Activated CD4-positive, alpha-beta T cell treated with anti-CD3 and anti-CD28 coated beads for 36 hours (primary cell): Measurements from ENCODE around the gene DGKB. TPM values are rescaled to one million over a fixed set of nuclear protein-coding genes. Genes with fewer than 3 reads are reported as not detected.

Source experiments
- ATAC-seq: fragments of 200-7000 bp; cut with Tn5 transposase; one replicate; pipeline ENCODE4 v1.10.0; 2021; ENCODE audit warnings: mild to moderate bottlenecking, moderate library complexity
- CTCF ChIA-PET: fragments of 350-600 bp; sonication (Branson Sonifier 250); formaldehyde crosslinking; loops from one replicate; lab custom pipeline; 2021; ENCODE audit warnings: antibody characterized with exemption; lab: Charles Lee
- POLR2A ChIA-PET: fragments of 350-600 bp; sonication (Branson Sonifier 250); formaldehyde crosslinking; loops from one replicate; lab custom pipeline; 2021; ENCODE audit warnings: antibody characterized with exemption, inconsistent platforms; lab: Charles Lee
- DNase-seq: peaks from one replicate; pipeline ENCODE4 v3.0.0-alpha.2; 2020
- H3K27ac Mint-ChIP-seq: one replicate; pipeline ENCODE4 v1.8.0; 2021; ENCODE audit warnings: mixed read lengths
- H3K27me3 Mint-ChIP-seq: one replicate; pipeline ENCODE4 v1.8.0; 2021; ENCODE audit warnings: mixed read lengths
- H3K36me3 Mint-ChIP-seq: one replicate; pipeline ENCODE4 v1.8.0; 2021; ENCODE audit warnings: low read depth, mixed read lengths
- H3K4me1 Mint-ChIP-seq: one replicate; pipeline ENCODE4 v1.8.0; 2021; ENCODE audit warnings: mixed read lengths
- H3K4me3 Mint-ChIP-seq: one replicate; pipeline ENCODE4 v1.8.0; 2021; ENCODE audit warnings: mild to moderate bottlenecking, moderate library complexity, mixed read lengths
- H3K9me3 Mint-ChIP-seq: one replicate; pipeline ENCODE4 v1.8.0; 2021; ENCODE audit warnings: low read depth, mixed read lengths
- intact Hi-C, 2 experiments: fragments of 100-400 bp; cut with DNase I in 1 of 2; cut with micrococcal nuclease in 1 of 2; formaldehyde crosslinking; loops; one replicate each; pipeline versions ENCODE4 v1.14.2 to v1.15.1; 2022 to 2024; cut with DNase I, micrococcal nuclease
- total RNA-seq, 2 experiments: library from RNA; stranded (reverse); gene quantifications; one replicate each; pipeline ENCODE4 v1.2.3, GENCODE V29; 2021

The DGKB gene
- total RNA-seq: not detected

DNA sequence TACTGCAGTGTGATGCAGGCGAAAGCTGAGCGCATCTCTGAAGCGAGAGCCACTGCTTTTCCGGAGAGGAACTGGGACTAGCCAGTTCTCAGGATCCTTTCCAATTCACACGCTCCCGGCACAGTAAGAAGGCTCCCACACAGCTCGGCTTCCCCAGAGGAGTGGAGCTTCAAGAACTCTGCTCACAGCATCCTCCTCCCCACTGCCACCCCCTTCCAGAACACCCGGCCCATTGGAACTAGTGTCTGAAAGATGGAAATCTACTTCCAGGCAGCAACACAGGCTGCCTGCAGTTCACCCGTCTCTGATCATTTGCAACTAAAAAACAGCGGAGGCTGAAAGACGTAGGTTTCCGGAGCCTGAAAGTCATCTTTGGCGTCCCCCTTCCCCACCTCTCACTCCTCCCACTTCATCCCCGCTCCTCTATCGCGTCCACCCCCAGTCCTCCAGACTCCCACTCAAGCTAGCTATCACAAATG, at the start of gene DGKB:
Gene DGKB (minus strand): TSS at position 163 of the 479 bp plus-strand sequence.
- no peaks in the 10 kb centered on the region for H3K4me1 Mint-ChIP-seq
- no peaks in the 10 kb centered on the region for H3K27me3 Mint-ChIP-seq
- H3K27ac Mint-ChIP-seq: no peak within 1 kb of the TSS
- ChIA-PET CTCF (interaction anchor here (1.1 kb wide), 1 partner anchor 16 kb away, joined by 3 read pairs; no protein-coding TSS in a partner anchor), POLR2A (no interaction called here)
- no peak for DNase-seq
- intact Hi-C loops: no loop called here
- H3K36me3 Mint-ChIP-seq: no peaks in the 10 kb centered on the region
- peaks cover 2% of the 10 kb centered on the region for H3K9me3 Mint-ChIP-seq
- no peak for ATAC-seq
- H3K4me3 Mint-ChIP-seq: no peak within 1 kb of the TSS

DNA sequence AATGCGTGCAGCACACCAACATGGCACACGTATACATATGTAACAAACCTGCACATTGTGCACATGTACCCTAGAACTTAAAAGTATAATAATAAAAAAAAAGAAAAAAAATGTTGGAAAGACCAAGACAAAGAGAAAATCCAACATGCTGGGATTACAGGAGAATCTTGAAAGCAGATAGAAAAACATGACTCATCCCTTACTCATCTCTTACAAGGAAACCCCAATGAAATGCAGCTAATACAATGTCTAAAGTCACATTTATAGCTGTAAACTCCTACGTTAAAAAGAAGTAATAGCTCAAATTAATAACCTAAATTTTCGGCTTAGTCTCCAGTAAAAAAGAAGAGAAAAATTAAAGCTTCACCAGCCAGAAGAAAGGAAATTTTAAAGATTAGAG, 47.5 kb upstream of the DGKB start:
- DNase-seq: no peak
- no peak overlapping the region for H3K4me3 Mint-ChIP-seq
- H3K27me3 Mint-ChIP-seq: no peaks in the 10 kb centered on the region
- no peak for ATAC-seq
- ChIA-PET POLR2A (no interaction called here), CTCF (no interaction called here)
- H3K4me1 Mint-ChIP-seq: no peaks in the 10 kb centered on the region
- intact Hi-C loops: no loop called here
- peaks cover 2% of the 10 kb centered on the region for H3K9me3 Mint-ChIP-seq
- no peaks in the 10 kb centered on the region for H3K36me3 Mint-ChIP-seq
- H3K27ac Mint-ChIP-seq: no peak overlapping the region

GRCh38 chr7:14938181-14938580, 35.6 kb upstream of the DGKB start:
- Mint-ChIP-seq H3K27ac (no peak overlapping the region), H3K4me3 (no peak overlapping the region), H3K4me1 (no peaks in the 10 kb centered on the region), H3K27me3 (no peaks in the 10 kb centered on the region), H3K36me3 (no peaks in the 10 kb centered on the region), H3K9me3 (peaks cover 2% of the 10 kb centered on the region)
- ChIA-PET POLR2A (no interaction called here), CTCF (no interaction called here)
- intact Hi-C loops: no loop called here
- ATAC-seq (no peak), DNase-seq (no peak)

DNA sequence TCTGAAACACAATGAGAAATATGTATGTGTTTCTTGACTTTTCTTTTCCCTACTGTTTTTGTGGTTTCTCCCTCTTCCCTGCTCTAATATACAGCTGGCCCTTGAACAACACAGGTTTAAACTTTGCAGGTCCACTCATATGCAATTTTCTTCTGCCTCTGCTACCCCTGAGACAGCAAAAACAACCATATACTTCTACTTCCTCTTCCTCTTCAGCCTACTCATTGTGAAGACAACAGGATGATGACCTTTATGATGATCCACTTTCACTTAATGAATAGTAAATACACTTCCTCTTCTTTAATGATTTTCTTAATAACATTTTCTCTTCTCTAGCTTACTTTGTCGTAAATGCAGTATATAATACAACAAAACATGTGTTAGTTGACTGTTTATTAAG, 35.0 kb upstream of the DGKB start:
- no peak for DNase-seq
- no peaks in the 10 kb centered on the region for H3K4me1 Mint-ChIP-seq
- intact Hi-C loops: no loop called here
- ChIA-PET CTCF (no interaction called here), POLR2A (no interaction called here)
- H3K27ac Mint-ChIP-seq: no peak overlapping the region
- peaks cover 2% of the 10 kb centered on the region for H3K9me3 Mint-ChIP-seq
- no peaks in the 10 kb centered on the region for H3K36me3 Mint-ChIP-seq
- no peak for ATAC-seq
- H3K4me3 Mint-ChIP-seq: no peak overlapping the region
- H3K27me3 Mint-ChIP-seq: no peaks in the 10 kb centered on the region

DNA sequence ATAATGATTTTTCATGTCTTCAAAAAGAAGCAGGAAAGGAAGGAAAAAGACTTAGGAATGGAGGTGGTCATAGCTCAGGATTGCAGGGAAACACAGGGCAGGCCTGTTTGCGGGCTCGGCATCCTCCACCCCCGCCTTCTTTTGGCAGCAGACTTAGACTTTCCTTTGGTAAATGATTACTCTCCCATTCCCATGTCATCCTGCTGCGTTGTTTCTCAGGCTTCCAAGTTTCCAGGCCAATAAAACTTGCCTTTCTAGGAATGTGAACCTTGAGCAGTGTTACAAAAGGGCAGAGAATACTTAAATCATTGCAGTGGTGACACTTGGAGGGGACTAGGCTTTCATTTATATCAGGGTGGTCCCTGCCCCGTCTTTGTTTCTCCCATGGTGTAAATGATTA, 34.0 kb upstream of the DGKB start:
- POLR2A ChIA-PET: no interaction called here
- intact Hi-C loops: no loop called here

GRCh38 chr7:14934839-14935238, 32.3 kb upstream of the DGKB start:
- H3K36me3 Mint-ChIP-seq: no peaks in the 10 kb centered on the region
- peaks cover 2% of the 10 kb centered on the region for H3K9me3 Mint-ChIP-seq
- ATAC-seq (no peak), DNase-seq (no peak)
- no peaks in the 10 kb centered on the region for H3K27me3 Mint-ChIP-seq
- ChIA-PET CTCF (no interaction called here), POLR2A (no interaction called here)
- H3K27ac Mint-ChIP-seq: no peak overlapping the region
- no peak overlapping the region for H3K4me3 Mint-ChIP-seq
- H3K4me1 Mint-ChIP-seq: no peaks in the 10 kb centered on the region
- intact Hi-C loops: no loop called here

More for the DNA sequence above, 34.0 kb upstream of the DGKB start:
- Mint-ChIP-seq H3K36me3 (no peaks in the 10 kb centered on the region), H3K4me1 (no peaks in the 10 kb centered on the region), H3K27ac (no peak overlapping the region), H3K4me3 (no peak overlapping the region), H3K9me3 (peaks cover 2% of the 10 kb centered on the region), H3K27me3 (no peaks in the 10 kb centered on the region)
- CTCF ChIA-PET: no interaction called here
- DNase-seq: no peak
- ATAC-seq: no peak

GRCh38 chr7:14931511-14932215, 29.1 kb upstream of the DGKB start:
- H3K27me3 Mint-ChIP-seq: no peaks in the 10 kb centered on the region
- POLR2A ChIA-PET: no interaction called here
- no peak for DNase-seq

GRCh38 chr7:14924398-14924797, 21.8 kb upstream of the DGKB start:
- CTCF ChIA-PET: no interaction called here
- Mint-ChIP-seq H3K36me3 (no peaks in the 10 kb centered on the region), H3K27me3 (no peaks in the 10 kb centered on the region), H3K27ac (no peak overlapping the region), H3K9me3 (peaks cover 6% of the 10 kb centered on the region), H3K4me3 (no peak overlapping the region), H3K4me1 (no peaks in the 10 kb centered on the region)
- intact Hi-C loops: no loop called here
- DNase-seq: no peak
- no peak for ATAC-seq
- POLR2A ChIA-PET: no interaction called here

More at GRCh38 chr7:14931511-14932215, 29.1 kb upstream of the DGKB start:
- ATAC-seq: no peak
- no peak overlapping the region for H3K27ac Mint-ChIP-seq
- no peaks in the 10 kb centered on the region for H3K4me1 Mint-ChIP-seq
- CTCF ChIA-PET: no interaction called here
- H3K9me3 Mint-ChIP-seq: no peaks in the 10 kb centered on the region
- H3K36me3 Mint-ChIP-seq: no peaks in the 10 kb centered on the region
- intact Hi-C loops: no loop called here
- H3K4me3 Mint-ChIP-seq: no peak overlapping the region

DNA sequence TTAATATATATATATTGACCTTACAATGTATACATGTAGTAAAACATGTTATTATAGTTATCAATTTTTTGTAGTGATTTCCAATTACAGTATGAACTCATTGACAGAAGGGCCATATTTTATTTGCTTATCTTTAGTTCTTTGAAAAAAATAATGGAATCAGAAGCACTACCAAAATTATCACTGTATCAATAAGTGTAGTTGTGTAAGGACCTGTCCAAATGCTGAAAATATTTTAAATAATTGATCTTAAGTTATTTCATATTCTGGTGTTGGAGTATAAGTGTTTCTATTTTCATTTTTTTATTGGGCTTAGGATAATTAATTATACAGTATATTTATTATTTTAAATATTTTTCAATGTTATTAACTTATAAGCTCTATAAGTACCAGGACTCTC, 8.5 kb upstream of the DGKB start:
- Mint-ChIP-seq H3K4me1 (no peaks in the 10 kb centered on the region), H3K27ac (no peak overlapping the region), H3K4me3 (no peak overlapping the region), H3K9me3 (peaks cover 4% of the 10 kb centered on the region), H3K36me3 (no peaks in the 10 kb centered on the region), H3K27me3 (no peaks in the 10 kb centered on the region)
- CTCF ChIA-PET: no interaction called here
- DNase-seq (no peak), ATAC-seq (no peak)
- POLR2A ChIA-PET: no interaction called here
- intact Hi-C loops: no loop called here

- H3K4me3 Mint-ChIP-seq: no peak overlapping the region
- no peak for ATAC-seq
- H3K36me3 Mint-ChIP-seq: no peaks in the 10 kb centered on the region
- peaks cover 2% of the 10 kb centered on the region for H3K9me3 Mint-ChIP-seq
- no peaks in the 10 kb centered on the region for H3K4me1 Mint-ChIP-seq
- DNase-seq: no peak
- CTCF ChIA-PET: no interaction called here
- H3K27me3 Mint-ChIP-seq: no peaks in the 10 kb centered on the region
- POLR2A ChIA-PET: no interaction called here
- intact Hi-C loops: no loop called here
- H3K27ac Mint-ChIP-seq: no peak overlapping the region
Measured at GRCh38 chr7:14908697-14909096, 6.1 kb upstream of the DGKB start.

DNA sequence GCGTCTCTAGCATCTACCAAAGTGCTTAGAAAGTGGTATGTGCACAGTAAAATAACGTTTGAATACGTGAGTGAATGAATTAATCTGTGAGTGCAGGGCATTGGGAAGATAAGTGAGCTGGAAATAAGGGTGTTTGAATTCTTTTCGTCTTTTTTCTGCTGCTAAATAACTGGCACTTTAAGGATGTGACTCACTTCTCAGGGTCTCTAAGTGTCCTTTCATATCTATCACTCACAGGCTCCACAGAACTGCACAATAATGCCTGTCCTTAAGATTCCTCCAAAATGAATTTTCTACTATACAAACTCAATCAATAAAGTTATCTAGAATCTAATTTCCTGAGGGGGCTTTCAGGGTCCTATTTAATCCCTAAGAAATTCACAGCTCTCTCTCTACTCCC, 3.2 kb upstream of the DGKB start:
- intact Hi-C loops: no loop called here

DNA sequence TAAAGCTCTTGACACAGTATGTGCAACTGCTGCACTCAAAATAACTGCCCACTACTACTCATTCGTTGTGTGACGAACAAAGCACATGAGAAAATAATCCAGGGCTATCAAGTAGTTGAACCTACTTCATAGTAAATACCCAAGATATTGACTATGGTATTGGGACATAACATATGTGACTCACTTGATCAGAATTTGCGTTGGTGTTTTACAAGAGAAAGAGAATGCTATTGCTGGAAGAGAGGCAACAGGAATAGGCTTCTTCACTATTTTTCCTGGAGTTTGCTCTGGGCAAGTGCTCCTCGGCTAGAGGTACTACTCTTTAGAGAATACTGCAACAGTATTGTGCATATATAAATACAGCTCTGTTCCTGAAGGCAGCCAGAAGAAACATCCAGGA, 2.5 kb downstream of the DGKB start:
- ChIA-PET POLR2A (no interaction called here), CTCF (interaction anchor here (1.1 kb wide), 1 partner anchor 13 kb away, joined by 3 read pairs; no protein-coding TSS in a partner anchor)
- H3K9me3 Mint-ChIP-seq: peaks cover 2% of the 10 kb centered on the region
- no peaks in the 10 kb centered on the region for H3K36me3 Mint-ChIP-seq
- H3K4me1 Mint-ChIP-seq: no peaks in the 10 kb centered on the region
- no peaks in the 10 kb centered on the region for H3K27me3 Mint-ChIP-seq
- intact Hi-C loops: no loop called here
- ATAC-seq (no peak), DNase-seq (no peak)
- no peak overlapping the region for H3K4me3 Mint-ChIP-seq
- no peak overlapping the region for H3K27ac Mint-ChIP-seq

More for the DNA sequence above, 3.2 kb upstream of the DGKB start:
- Mint-ChIP-seq H3K36me3 (no peaks in the 10 kb centered on the region), H3K4me3 (no peak overlapping the region), H3K4me1 (no peaks in the 10 kb centered on the region), H3K9me3 (no peaks in the 10 kb centered on the region), H3K27ac (no peak overlapping the region), H3K27me3 (no peaks in the 10 kb centered on the region)
- no peak for ATAC-seq
- CTCF ChIA-PET: no interaction called here
- POLR2A ChIA-PET: no interaction called here
- DNase-seq: no peak
